ENCODE measurements around the gene RGS16.
A peak's percentile ranks its signal among the peaks of the same experiment; 100 is the strongest.

The RGS16 gene

GRCh38 chr1:182607566-182607965 lies 3.4 kb upstream of the RGS16 start:
- peaks cover 11% of the 10 kb centered on the region in 2 experiments for H3K4me1 ChIP-seq (ENCODE audit: control insufficient read depth in 1 of 2, insufficient read depth in 1 of 2, low read depth in 1 of 2, low read length in 1 of 2)
- no peak overlapping the region for H3K27ac ChIP-seq
- peaks cover 99% of the 10 kb centered on the region for H3K27me3 ChIP-seq
- H3K4me3 ChIP-seq (ENCODE audit: low read depth in 1 of 2, low read length in 1 of 2) = no peak overlapping the region
- no peaks in the 10 kb centered on the region for H3K36me3 ChIP-seq
- no peaks in the 10 kb centered on the region for H3K9me3 ChIP-seq
- TF ChIP-seq CTCF (IDR thresholded peaks at IDR 0.05) = no peak

GRCh38 chr1:182603646-182604174 lies 479 bp downstream of the RGS16 start:
- H3K36me3 ChIP-seq = no peaks in the 10 kb centered on the region
- no peak overlapping the region for H3K27ac ChIP-seq
- no peaks in the 10 kb centered on the region for H3K9me3 ChIP-seq
- peaks cover 74% of the 10 kb centered on the region for H3K27me3 ChIP-seq
- peak overlapping the region; percentile 44 to 61 for H3K4me3 ChIP-seq (ENCODE audit: low read depth in 1 of 2, low read length in 1 of 2)
- H3K4me1 ChIP-seq (ENCODE audit: control insufficient read depth in 1 of 2, insufficient read depth in 1 of 2, low read depth in 1 of 2, low read length in 1 of 2) = peaks cover 11% of the 10 kb centered on the region in 2 experiments
- no peak for TF ChIP-seq CTCF (IDR thresholded peaks at IDR 0.05)

- Histone ChIP-seq H3K27me3 (peaks cover 68% of the 10 kb centered on the region), H3K36me3 (no peaks in the 10 kb centered on the region), H3K4me1 (ENCODE audit: control insufficient read depth in 1 of 2, insufficient read depth in 1 of 2, low read depth in 1 of 2, low read length in 1 of 2) (peaks cover 11% of the 10 kb centered on the region in 2 experiments), H3K9me3 (no peaks in the 10 kb centered on the region), H3K4me3 (ENCODE audit: low read depth in 1 of 2, low read length in 1 of 2) (no peak overlapping the region), H3K27ac (no peak overlapping the region)
- no peak for TF ChIP-seq CTCF (IDR thresholded peaks at IDR 0.05)
Measured at GRCh38 chr1:182602935-182603645, 1.1 kb downstream of the RGS16 start.

- H3K4me1 ChIP-seq (ENCODE audit: control insufficient read depth in 1 of 2, insufficient read depth in 1 of 2, low read depth in 1 of 2, low read length in 1 of 2) = peaks cover 11% of the 10 kb centered on the region in 2 experiments
- H3K27ac ChIP-seq = no peak overlapping the region
- H3K4me3 ChIP-seq (ENCODE audit: low read depth in 1 of 2, low read length in 1 of 2) = no peak overlapping the region
Measured at GRCh38 chr1:182601913-182602312, 2.3 kb downstream of the RGS16 start.

GRCh38 chr1:182601416-182601786 lies 2.8 kb downstream of the RGS16 start:
- H3K4me1 ChIP-seq (ENCODE audit: control insufficient read depth in 1 of 2, insufficient read depth in 1 of 2, low read depth in 1 of 2, low read length in 1 of 2) = peaks cover 11% of the 10 kb centered on the region in 2 experiments
- peaks cover 51% of the 10 kb centered on the region for H3K27me3 ChIP-seq
- no peaks in the 10 kb centered on the region for H3K36me3 ChIP-seq
- H3K4me3 ChIP-seq (ENCODE audit: low read depth in 1 of 2, low read length in 1 of 2) = no peak overlapping the region
- peak; percentile 89 for TF ChIP-seq CTCF (IDR thresholded peaks at IDR 0.05)
- no peak overlapping the region for H3K27ac ChIP-seq
- no peaks in the 10 kb centered on the region for H3K9me3 ChIP-seq

More at GRCh38 chr1:182601913-182602312, 2.3 kb downstream of the RGS16 start:
- peaks cover 56% of the 10 kb centered on the region for H3K27me3 ChIP-seq
- H3K9me3 ChIP-seq = no peaks in the 10 kb centered on the region
- H3K36me3 ChIP-seq = no peaks in the 10 kb centered on the region
- no peak for TF ChIP-seq CTCF (IDR thresholded peaks at IDR 0.05)

Data from neutrophil (primary cell).